Measurements from ENCODE around the gene TSPAN17. TPM values are rescaled to one million over a fixed set of nuclear protein-coding genes. Genes with fewer than 3 reads are reported as not detected.

Gene TSPAN17
- total and polyA plus RNA-seq, 2 donors from 2014 or later: 32.1 to 34.3 TPM

DNA sequence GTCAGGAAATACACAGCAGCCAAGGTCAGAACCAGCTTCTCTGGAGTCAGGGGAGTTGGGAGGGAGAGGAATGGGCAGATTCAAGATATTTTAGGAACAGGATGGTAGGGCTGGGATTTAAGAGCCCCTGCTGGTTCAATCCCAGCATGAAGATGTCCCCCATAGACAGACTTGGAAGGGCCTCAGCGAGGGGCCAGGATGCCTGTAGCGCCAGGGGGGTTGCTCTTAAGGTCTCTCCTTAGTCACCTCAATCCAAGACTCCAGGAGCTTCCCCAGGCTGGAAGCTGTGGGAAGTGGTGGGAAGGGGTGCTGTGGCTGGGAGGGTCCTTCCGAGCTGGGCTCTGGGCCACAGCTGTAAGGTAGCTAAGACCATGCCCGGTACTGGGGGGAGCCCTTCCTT, 8.1 kb upstream of the TSPAN17 start:
- Histone ChIP-seq H3K4me1 (ENCODE audit: control insufficient read depth in 2 of 3, insufficient read depth in 2 of 3, low read depth in 1 of 3, low read length in 3 of 3) (no peaks in the 10 kb centered on the region), H3K9me3 (ENCODE audit: control insufficient read depth in 2 of 3, insufficient read depth in 1 of 3, low read length in 3 of 3) (no peaks in the 10 kb centered on the region), H3K27ac (ENCODE audit: low read depth in 2 of 2, low read length in 2 of 2) (no peak overlapping the region), H3K36me3 (ENCODE audit: control insufficient read depth in 2 of 3, insufficient read depth in 3 of 3, low read length in 3 of 3) (no peaks in the 10 kb centered on the region), H3K4me3 (ENCODE audit: low read length in 3 of 3) (no peak overlapping the region), H3K27me3 (ENCODE audit: control insufficient read depth, insufficient read depth, low read length) (peaks cover 5% of the 10 kb centered on the region), H3K9ac (ENCODE audit: low read length in 3 of 3) (no peak overlapping the region)
- TF ChIP-seq CTCF (IDR thresholded peaks at IDR 0.05; ENCODE audit: borderline replicate concordance, extremely low read depth, insufficient read depth): no peak
- FAIRE-seq: no peak
- no peak for DNase-seq
- intact Hi-C loops (cut with DNase I): no loop called here

- H3K9me3 ChIP-seq (ENCODE audit: control insufficient read depth in 2 of 3, insufficient read depth in 1 of 3, low read length in 3 of 3): no peaks in the 10 kb centered on the region
- DNase-seq: no peak
- no peak for FAIRE-seq
- no peaks in the 10 kb centered on the region for H3K36me3 ChIP-seq (ENCODE audit: control insufficient read depth in 2 of 3, insufficient read depth in 3 of 3, low read length in 3 of 3)
- intact Hi-C loops (cut with DNase I): no loop called here
- H3K4me3 ChIP-seq (ENCODE audit: low read length in 3 of 3): no peak overlapping the region
- H3K9ac ChIP-seq (ENCODE audit: low read length in 3 of 3): no peak overlapping the region
- no peak for TF ChIP-seq CTCF (IDR thresholded peaks at IDR 0.05; ENCODE audit: borderline replicate concordance, extremely low read depth, insufficient read depth)
- H3K27ac ChIP-seq (ENCODE audit: low read depth in 2 of 2, low read length in 2 of 2): no peak overlapping the region
- H3K27me3 ChIP-seq (ENCODE audit: control insufficient read depth, insufficient read depth, low read length): peaks cover 5% of the 10 kb centered on the region
- no peaks in the 10 kb centered on the region for H3K4me1 ChIP-seq (ENCODE audit: control insufficient read depth in 2 of 3, insufficient read depth in 2 of 3, low read depth in 1 of 3, low read length in 3 of 3)
Measured at GRCh38 chr5:176639981-176640380, 7.3 kb upstream of the TSPAN17 start.

DNA sequence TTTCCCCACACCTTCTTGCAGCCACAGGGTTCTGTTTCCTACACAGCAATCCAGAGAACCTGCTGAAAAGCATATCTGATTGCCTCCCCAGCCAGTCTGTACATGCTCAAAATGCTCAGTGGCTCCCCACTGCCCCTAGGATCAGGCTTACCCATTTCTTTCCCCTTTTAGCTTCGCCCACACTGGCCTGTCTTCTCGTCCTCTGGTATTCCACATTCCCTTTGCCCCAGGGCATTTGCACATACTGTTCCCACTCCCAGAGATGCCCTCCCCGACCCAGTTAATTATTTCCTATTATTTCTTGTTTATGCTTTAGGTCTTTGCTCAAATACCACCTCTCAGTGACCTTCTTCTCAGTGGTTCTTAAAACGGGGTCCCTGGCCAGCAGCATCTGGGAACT, 6.7 kb upstream of the TSPAN17 start:
- Histone ChIP-seq H3K27me3 (ENCODE audit: control insufficient read depth, insufficient read depth, low read length) (no peaks in the 10 kb centered on the region), H3K4me3 (ENCODE audit: low read length in 3 of 3) (no peak overlapping the region), H3K36me3 (ENCODE audit: control insufficient read depth in 2 of 3, insufficient read depth in 3 of 3, low read length in 3 of 3) (no peaks in the 10 kb centered on the region), H3K9me3 (ENCODE audit: control insufficient read depth in 2 of 3, insufficient read depth in 1 of 3, low read length in 3 of 3) (no peaks in the 10 kb centered on the region), H3K4me1 (ENCODE audit: control insufficient read depth in 2 of 3, insufficient read depth in 2 of 3, low read depth in 1 of 3, low read length in 3 of 3) (no peaks in the 10 kb centered on the region), H3K9ac (ENCODE audit: low read length in 3 of 3) (no peak overlapping the region), H3K27ac (ENCODE audit: low read depth in 2 of 2, low read length in 2 of 2) (no peak overlapping the region)
- DNase-seq: no peak
- TF ChIP-seq CTCF (IDR thresholded peaks at IDR 0.05; ENCODE audit: borderline replicate concordance, extremely low read depth, insufficient read depth): no peak
- intact Hi-C loops (cut with DNase I): no loop called here
- no peak for FAIRE-seq
